Tibial artery (tissue), 4 donors: ENCODE results near the gene CBX2.

ENCODE experiments used
- DNase-seq, 2 donors: peaks; one replicate each; pipeline ENCODE4 v3.0.0-alpha.2; 2019
- H3K27ac ChIP-seq, 2 donors: fragments of 200-600 bp; sonication (generic) in 1 of 2; 1 replicate in 1 of 2; 2 replicates in 1 of 2; pipeline ENCODE4 v1.5.1; 2018 to 2019; ENCODE audit warnings: mild to moderate bottlenecking in 1 of 2
- H3K27me3 ChIP-seq, 2 donors: fragments of 200-600 bp; sonication (generic) in 1 of 2; one replicate each; pipeline versions ENCODE4 v1.5.1 to v1.6.0; 2016 to 2019
- H3K36me3 ChIP-seq, 3 donors: fragments of 200-600 bp; sonication (generic) in 2 of 3; one replicate each; pipeline ENCODE4 v1.5.1; 2016 to 2019; ENCODE audit warnings: mild to moderate bottlenecking in 2 of 3
- H3K4me1 ChIP-seq, 4 donors: fragments of 200-600 bp; sonication (generic) in 2 of 4; 1 replicate in 3 of 4; 2 replicates in 1 of 4; pipeline ENCODE4 v1.5.1; 2016 to 2019
- H3K4me3 ChIP-seq, 2 donors: fragments of 200-600 bp; sonication (generic) in 1 of 2; 1 replicate in 1 of 2; 2 replicates in 1 of 2; pipeline ENCODE4 v1.5.1; 2018 to 2019; ENCODE audit warnings: mild to moderate bottlenecking in 2 of 2
- H3K9me3 ChIP-seq, 3 donors: fragments of 200-600 bp; sonication (generic) in 1 of 3; one replicate each; pipeline ENCODE4 v1.5.1; 2016 to 2019
- CTCF ChIP-seq, 2 experiments: fragments of 200-600 bp in 1 of 2; fragments of 450-650 bp in 1 of 2; IDR thresholded peaks; one replicate each; pipeline ENCODE4 v1.5.1; 2017 to 2019; ENCODE audit warnings: antibody characterized with exemption in 2 of 2, mild to moderate bottlenecking in 1 of 2, moderate library complexity in 1 of 2
- intact Hi-C: fragments of 100-400 bp; cut with DNase I; formaldehyde crosslinking; loops from one replicate; pipeline ENCODE4 v1.15.0; 2023; ENCODE audit warnings: low total_unique reads

Gene CBX2

GRCh38 chr17:79730769-79731483 lies 47.0 kb upstream of the CBX2 start, which contains the start of gene ENPP7:
Gene ENPP7 (plus strand): TSS chr17:79730943. CDS start chr17:79731140, 197 bp downstream.
- Histone ChIP-seq H3K27me3 (no peaks in the 10 kb centered on the region), H3K27ac (no peak within 1 kb of the TSS), H3K4me1 (peaks cover 0 to 10% (median 2%) of the 10 kb centered on the region in 4 donors), H3K4me3 (no peak within 1 kb of the TSS), H3K9me3 (no peaks in the 10 kb centered on the region), H3K36me3 (no peaks in the 10 kb centered on the region)
- intact Hi-C loops = no loop called here
- DNase-seq = no peak
- TF ChIP-seq CTCF (IDR thresholded peaks at IDR 0.05) = no peak

- H3K36me3 ChIP-seq = no peaks in the 10 kb centered on the region
- H3K9me3 ChIP-seq = no peaks in the 10 kb centered on the region
- peaks cover 0 to 11% of the 10 kb centered on the region in 2 donors for H3K27me3 ChIP-seq
- no peak for TF ChIP-seq CTCF (IDR thresholded peaks at IDR 0.05)
- DNase-seq = no peak
- H3K4me3 ChIP-seq = no peak overlapping the region
- intact Hi-C loops = no loop called here
- H3K27ac ChIP-seq = no peak overlapping the region
- H3K4me1 ChIP-seq = peaks cover 0 to 10% (median 2%) of the 10 kb centered on the region in 4 donors
Measured at GRCh38 chr17:79732254-79732653, 45.7 kb upstream of the CBX2 start.

DNA sequence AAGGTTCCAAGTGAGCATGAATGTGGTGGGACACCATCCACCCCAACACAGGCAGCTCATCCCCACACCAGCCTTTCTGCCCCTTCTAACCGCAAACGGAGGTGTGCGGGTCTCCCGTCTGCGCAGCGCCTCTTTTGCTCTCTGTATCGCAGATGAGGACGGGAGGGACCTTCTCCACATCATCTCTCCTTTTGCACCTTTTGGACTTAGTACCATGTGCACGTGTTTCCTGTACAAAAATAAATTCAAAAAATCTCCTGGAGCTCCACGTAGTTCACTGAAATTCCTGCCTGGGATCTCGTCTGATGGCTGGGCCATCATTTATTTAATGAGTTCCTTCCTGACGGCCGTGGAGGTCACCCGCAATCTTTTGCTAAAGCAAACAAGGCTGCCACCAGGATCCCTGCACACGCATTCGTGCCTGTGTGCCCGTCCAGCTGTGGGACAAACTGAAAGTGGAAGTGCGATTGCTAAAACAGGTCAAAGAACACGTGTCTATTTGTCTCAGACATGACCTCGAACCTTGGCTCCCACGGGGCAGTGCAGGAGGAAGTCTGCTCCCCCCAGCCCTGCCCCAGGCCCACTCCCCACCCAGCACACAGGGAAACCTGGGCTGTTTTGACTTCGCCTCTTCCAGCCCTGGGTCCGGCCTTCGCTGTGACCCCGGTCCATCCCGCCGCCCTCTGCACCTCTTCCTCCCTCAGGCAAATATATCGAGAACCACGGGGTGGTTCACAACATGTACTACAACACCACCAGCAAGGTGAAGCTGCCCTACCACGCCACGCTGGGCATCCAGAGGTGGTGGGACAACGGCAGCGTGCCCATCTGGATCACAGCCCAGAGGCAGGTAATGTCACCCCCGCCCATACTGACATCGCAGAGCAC lies 44.9 kb upstream of the CBX2 start:
- H3K4me1 ChIP-seq = peaks cover 0 to 9% (median 2%) of the 10 kb centered on the region in 4 donors
- H3K4me3 ChIP-seq = no peak overlapping the region
- intact Hi-C loops = no loop called here
- no peak for DNase-seq
- H3K9me3 ChIP-seq = no peaks in the 10 kb centered on the region
- H3K27me3 ChIP-seq = peaks cover 0 to 19% of the 10 kb centered on the region in 2 donors
- H3K27ac ChIP-seq = no peak overlapping the region
- H3K36me3 ChIP-seq = no peaks in the 10 kb centered on the region
- no peak for TF ChIP-seq CTCF (IDR thresholded peaks at IDR 0.05)

GRCh38 chr17:79733692-79734070 lies 44.3 kb upstream of the CBX2 start:
- Histone ChIP-seq H3K27me3 (peaks cover 0 to 25% of the 10 kb centered on the region in 2 donors), H3K9me3 (no peaks in the 10 kb centered on the region), H3K36me3 (no peaks in the 10 kb centered on the region), H3K4me1 (peaks cover 0 to 4% (median 0%) of the 10 kb centered on the region in 4 donors), H3K27ac (no peak overlapping the region), H3K4me3 (no peak overlapping the region)
- intact Hi-C loops = no loop called here
- no peak for TF ChIP-seq CTCF (IDR thresholded peaks at IDR 0.05)
- no peak for DNase-seq

GRCh38 chr17:79735096-79735495 lies 42.9 kb upstream of the CBX2 start:
- intact Hi-C loops = no loop called here
- Histone ChIP-seq H3K27me3 (peaks cover 0 to 39% of the 10 kb centered on the region in 2 donors), H3K9me3 (no peaks in the 10 kb centered on the region), H3K4me1 (no peaks in the 10 kb centered on the region), H3K4me3 (no peak overlapping the region), H3K36me3 (no peaks in the 10 kb centered on the region), H3K27ac (no peak overlapping the region)
- TF ChIP-seq CTCF (IDR thresholded peaks at IDR 0.05) = no peak
- DNase-seq = no peak
